Right ventricle myocardium inferior (tissue), 1 donor: Measurements from ENCODE around the gene FUBP1. TPM values are rescaled to one million over a fixed set of nuclear protein-coding genes. Genes with fewer than 3 reads are reported as not detected.
"Not testable (repeated sequence)": the region's sequence is repeated elsewhere in the genome, so short reads cannot be mapped to it uniquely, and the experiment has no call there.

Experiments used
- ATAC-seq: fragments of 200-7000 bp; cut with Tn5 transposase; one replicate; pipeline ENCODE4 v1.9.1; 2020; ENCODE audit warnings: mild to moderate bottlenecking, moderate library complexity
- DNase-seq: peaks from one replicate; pipeline ENCODE4 v3.0.0; 2021; ENCODE audit errors: missing footprints
- intact Hi-C: fragments of 100-400 bp; cut with DNase I; formaldehyde crosslinking; loops from one replicate; pipeline ENCODE4 v1.11.0; 2022
- total RNA-seq: library from RNA; stranded (reverse); fragmentation: NEBNext Ultra II Directional; extraction: Animal tissue kit (Norgen Biotek cat#: 25700); gene quantifications from one replicate; pipeline ENCODE4 v1.2.1, GENCODE V29; 2021
- donor health status: DM: no; HTN: yes; CAD: no; lungs with severe emphysema.

The FUBP1 gene
- total RNA-seq, 1 donor from 2014 or later: 48.9 TPM

- intact Hi-C loops: no loop called here
- ATAC-seq (no peak), DNase-seq (no peak)
These were observed 12.8 kb upstream of the FUBP1 start for GRCh38 chr1:77991638-77992037.

- no peak for ATAC-seq
- DNase-seq: no peak
- intact Hi-C loops: no loop called here
These were observed 11.8 kb upstream of the FUBP1 start for GRCh38 chr1:77990629-77991204.

DNA sequence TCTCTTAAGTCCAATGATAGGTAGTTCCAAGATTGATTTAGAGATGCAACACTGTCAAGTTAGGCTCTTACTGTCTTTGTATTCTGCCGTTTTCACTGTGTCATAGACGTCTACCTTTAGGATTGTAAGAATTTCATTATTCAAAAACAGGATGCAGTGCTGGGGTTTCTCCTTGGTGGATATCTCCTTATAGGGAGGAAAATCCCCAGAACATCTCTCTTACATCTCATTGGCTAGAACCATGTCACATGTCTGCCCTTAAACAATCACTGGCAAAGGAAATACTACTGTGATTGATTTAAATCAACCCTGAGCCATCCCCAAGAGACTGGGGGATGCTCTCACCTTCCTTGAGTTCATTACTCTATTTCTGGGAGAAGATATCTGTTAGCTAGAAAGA, 10.9 kb upstream of the FUBP1 start:
- DNase-seq (no peak), ATAC-seq (no peak)
- intact Hi-C loops: no loop called here

GRCh38 chr1:77987919-77988318, 9.0 kb upstream of the FUBP1 start:
- intact Hi-C loops: no loop called here
- no peak for DNase-seq
- ATAC-seq: no peak

- DNase-seq (no peak), ATAC-seq (no peak)
- intact Hi-C loops: no loop called here
These were observed 7.9 kb upstream of the FUBP1 start for GRCh38 chr1:77986810-77987209.

GRCh38 chr1:77984629-77985028, 5.8 kb upstream of the FUBP1 start:
- no peak for DNase-seq
- intact Hi-C loops: no loop called here
- ATAC-seq: no peak

DNA sequence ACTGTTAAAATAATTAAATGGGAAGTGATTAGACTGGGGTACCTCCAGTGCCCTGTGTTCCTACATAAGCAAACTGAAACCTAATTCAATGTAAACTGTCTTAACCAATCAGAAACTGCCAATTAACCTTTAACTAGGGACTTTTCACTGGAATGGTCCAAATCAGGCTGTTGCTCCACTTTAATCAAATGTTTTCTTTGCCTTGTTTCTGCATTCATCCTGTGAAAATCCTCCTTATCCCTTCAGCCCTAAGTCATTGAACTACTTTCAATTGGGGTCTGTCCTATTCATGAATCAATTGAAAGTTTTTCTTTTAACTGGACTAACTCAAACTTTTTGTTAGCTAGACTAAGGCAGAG, 5.1 kb upstream of the FUBP1 start:
- DNase-seq: no peak
- intact Hi-C loops: no loop called here
- ATAC-seq: no peak

DNA sequence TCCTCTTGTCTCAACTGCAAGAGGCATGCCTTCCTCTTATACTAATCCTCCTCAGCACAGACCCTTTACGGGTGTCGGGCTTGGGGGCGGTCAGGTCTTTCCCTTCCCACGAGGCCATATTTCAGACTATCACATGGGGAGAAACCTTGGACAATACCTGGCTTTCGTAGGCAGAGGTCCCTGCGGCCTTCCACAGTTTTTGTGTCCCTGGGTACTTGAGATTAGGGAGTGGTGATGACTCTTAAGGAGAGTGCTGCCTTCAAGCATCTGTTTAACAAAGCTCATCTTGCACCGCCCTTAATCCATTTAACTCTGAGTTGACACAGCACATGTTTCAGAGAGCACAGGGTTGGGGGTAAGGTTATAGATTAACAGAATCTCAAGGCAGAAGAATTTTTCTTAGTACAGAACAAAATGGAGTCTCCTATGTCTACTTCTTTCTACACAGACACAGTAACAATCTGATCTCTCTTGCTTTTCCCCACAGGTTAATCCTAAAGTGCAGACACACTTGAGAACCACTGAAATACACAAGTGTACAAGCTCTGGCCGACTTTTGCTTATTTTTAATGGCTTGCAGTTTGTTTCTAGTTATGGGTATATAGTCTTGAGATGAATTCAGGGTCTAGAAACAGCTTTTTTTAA, 4.6 kb upstream of the FUBP1 start:
- intact Hi-C loops, DNase-seq, ATAC-seq: not testable (repeated sequence)

GRCh38 chr1:77978293-77978968, 441 bp downstream of the FUBP1 start:
- intact Hi-C loops: loop anchor here (2.0 kb wide), 1 partner anchor 68 kb away; no protein-coding TSS in a partner anchor
- ATAC-seq: peak; percentile 64
- no peak for DNase-seq

DNA sequence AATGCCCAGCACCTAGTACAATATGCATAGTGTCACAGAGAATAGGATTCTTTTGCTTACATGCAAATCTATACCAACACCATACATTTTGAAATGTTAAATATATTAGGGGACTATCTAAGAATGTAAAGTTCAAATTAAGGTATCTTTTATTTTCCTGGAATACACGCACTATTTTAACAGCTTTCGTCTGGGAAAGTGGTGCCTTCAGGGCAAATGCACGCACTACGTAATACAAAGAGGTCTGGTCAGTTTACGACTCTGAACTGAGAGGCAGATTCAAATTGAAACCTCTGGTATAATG, 931 bp downstream of the FUBP1 start:
- intact Hi-C loops: loop anchor here (2.0 kb wide), 1 partner anchor 69 kb away; no protein-coding TSS in a partner anchor
- DNase-seq (no peak), ATAC-seq (no peak)

GRCh38 chr1:77976433-77977076, 2.3 kb downstream of the FUBP1 start:
- intact Hi-C loops: no loop called here
- DNase-seq (no peak), ATAC-seq (no peak)

- ATAC-seq (no peak), DNase-seq (no peak)
- intact Hi-C loops: no loop called here
These were observed 3.0 kb downstream of the FUBP1 start for GRCh38 chr1:77975907-77976306.

DNA sequence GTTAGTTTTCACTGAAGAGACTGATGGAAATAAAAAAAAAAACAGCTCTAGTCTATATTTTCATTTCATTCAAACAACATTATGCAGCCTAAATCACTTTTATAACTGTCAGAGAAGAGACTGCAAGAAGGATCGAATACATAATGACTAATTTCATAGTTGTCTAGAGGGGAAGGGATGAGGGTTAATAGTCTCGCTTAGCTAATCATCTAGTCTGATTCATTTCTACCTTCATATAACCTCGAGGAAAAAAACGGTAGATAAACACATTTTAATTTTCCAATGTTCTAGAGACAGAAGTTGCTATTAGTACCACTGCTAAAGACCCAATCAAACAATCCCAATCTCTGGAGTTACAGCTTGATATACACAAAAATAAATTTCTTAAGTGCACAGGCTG, 3.5 kb downstream of the FUBP1 start:
- intact Hi-C loops: no loop called here
- DNase-seq: no peak
- ATAC-seq: no peak

DNA sequence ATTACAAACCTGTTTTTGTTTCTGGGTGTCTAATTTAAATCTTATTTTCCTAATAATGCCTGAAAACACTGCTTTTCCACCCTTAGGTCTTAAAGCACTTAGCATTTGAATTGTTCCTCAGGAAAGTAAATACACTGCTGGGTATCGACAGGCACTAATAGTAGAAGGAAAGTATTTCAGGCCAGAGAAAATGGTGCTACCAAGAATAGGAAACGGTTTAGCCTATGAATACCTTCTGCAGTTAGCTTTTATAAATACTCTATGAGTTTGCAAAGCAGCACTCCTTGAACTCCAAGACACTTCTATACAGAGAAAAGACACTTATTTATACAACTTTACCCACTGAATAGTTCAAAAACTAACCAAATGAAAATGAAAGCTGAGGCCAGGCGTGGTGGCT, 6.8 kb downstream of the FUBP1 start:
- no peak for ATAC-seq
- intact Hi-C loops: no loop called here
- no peak for DNase-seq

GRCh38 chr1:77970192-77970591, 8.7 kb downstream of the FUBP1 start:
- intact Hi-C loops: no loop called here
- DNase-seq (no peak), ATAC-seq (no peak)

DNA sequence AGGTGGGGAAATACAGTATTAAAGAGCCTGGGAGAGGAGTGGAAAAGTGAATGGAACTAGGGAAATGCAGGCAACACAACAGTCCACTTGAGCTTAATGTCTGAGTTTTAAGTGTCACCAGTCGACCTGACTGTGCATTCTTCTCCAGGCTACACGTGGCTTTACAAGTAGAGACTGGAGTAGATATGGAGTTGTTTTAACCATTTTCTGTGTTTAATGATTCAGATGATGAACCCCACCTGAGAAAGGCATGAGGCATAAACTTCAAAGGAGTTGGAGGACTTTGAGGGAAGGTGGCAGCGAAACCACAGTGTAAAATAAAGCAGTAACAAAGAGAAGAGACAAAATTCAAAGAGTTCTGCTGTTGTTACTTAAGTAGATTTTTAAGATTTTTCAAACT, 12.6 kb downstream of the FUBP1 start:
- no peak for DNase-seq
- intact Hi-C loops: loop anchor here (10.0 kb wide), 1 partner anchor 261 kb away; no protein-coding TSS in a partner anchor
- ATAC-seq: no peak

- intact Hi-C loops: loop anchor here (10.0 kb wide), 1 partner anchor 257 kb away; no protein-coding TSS in a partner anchor
- no peak for DNase-seq
- no peak for ATAC-seq
These were observed 17.5 kb downstream of the FUBP1 start for GRCh38 chr1:77961392-77961791.

DNA sequence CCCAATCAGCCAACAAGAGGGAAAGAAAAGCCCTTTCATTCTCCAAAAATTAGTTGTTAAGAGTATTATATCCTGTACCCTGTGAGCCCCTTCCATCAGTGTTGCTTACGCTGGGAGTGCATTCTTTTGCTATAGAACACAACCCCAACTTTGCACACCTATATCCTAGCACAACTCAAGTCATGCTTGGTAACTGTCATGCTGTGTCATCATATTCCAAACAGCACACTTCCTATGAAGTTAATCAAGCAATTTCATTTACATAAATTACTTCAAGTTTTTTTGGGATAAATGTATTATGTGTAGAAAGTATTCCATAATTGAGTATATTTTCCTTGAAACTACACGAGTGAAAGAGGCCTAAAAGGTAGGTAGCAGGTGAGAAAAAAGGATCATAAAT, 20.0 kb downstream of the FUBP1 start:
- ATAC-seq (no peak), DNase-seq (no peak)
- intact Hi-C loops: no loop called here

DNA sequence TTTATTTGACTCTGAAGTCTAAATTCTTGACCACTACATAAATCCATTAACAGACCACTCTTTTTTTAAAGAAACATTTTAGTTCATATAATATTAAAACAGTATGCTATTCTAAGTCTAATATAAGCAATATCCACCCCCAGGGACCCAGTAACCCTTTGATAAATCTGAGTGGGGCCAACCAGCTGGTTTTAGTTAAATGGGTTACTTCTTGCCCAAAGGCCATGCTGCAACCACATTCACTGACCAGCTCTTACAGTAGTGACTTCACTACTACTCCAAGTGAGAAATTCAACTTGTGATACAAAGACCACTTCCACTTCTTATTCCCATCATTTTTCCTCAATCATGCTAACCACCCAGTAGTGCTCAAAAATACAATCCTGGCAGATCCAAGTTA, 20.5 kb downstream of the FUBP1 start:
- ATAC-seq (no peak), DNase-seq (no peak)
- intact Hi-C loops: no loop called here

DNA sequence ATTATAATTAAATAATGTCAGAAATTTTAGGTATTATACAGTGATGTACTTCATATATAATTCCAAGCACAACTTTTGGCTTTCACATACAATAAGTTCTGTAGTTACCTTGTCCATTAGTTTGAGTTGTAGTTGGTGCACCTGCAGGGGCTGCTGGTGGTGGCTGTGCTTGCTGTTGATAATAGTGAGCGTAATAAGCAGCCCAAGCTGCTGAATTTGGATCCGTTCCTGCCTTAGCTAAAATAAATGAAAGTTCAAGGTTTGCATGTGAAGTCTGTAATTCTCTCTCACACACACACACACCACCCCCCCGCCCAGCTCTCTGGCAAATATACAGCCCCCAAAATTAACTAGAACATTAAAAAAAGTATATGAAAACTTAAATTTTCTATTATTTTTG, 22.4 kb downstream of the FUBP1 start:
- ATAC-seq (no peak), DNase-seq (no peak)
- intact Hi-C loops: no loop called here
